GM03348 (cell line): Measurements from ENCODE around the gene SLAMF1.
"Not testable (repeated sequence)": the region's sequence is repeated elsewhere in the genome, so short reads cannot be mapped to it uniquely, and the experiment has no call there.

ENCODE experiments used
- DNase-seq: peaks from one replicate; pipeline ENCODE4 v3.0.0; 2012; ENCODE audit warnings: low spot score

Gene SLAMF1

GRCh38 chr1:160638926-160639325 is 7.9 kb downstream of the SLAMF1 start:
- DNase-seq, result no peak

GRCh38 chr1:160638540-160638857 is 8.3 kb downstream of the SLAMF1 start:
- DNase-seq, result no peak

GRCh38 chr1:160637821-160638539 is 8.9 kb downstream of the SLAMF1 start:
- DNase-seq, result peak; percentile 27

GRCh38 chr1:160637065-160637464 is 9.8 kb downstream of the SLAMF1 start:
- no peak for DNase-seq

GRCh38 chr1:160636547-160636946 is 10.3 kb downstream of the SLAMF1 start:
- no peak for DNase-seq

- DNase-seq, result no peak
These were observed 10.8 kb downstream of the SLAMF1 start for GRCh38 chr1:160636076-160636475.

GRCh38 chr1:160634543-160635491 is 12.0 kb downstream of the SLAMF1 start:
- DNase-seq, result no peak

GRCh38 chr1:160633330-160633903 is 13.4 kb downstream of the SLAMF1 start:
- no peak for DNase-seq

- no peak for DNase-seq
These were observed 14.7 kb downstream of the SLAMF1 start for GRCh38 chr1:160631983-160632625.

GRCh38 chr1:160630523-160631451 is 16.1 kb downstream of the SLAMF1 start:
- DNase-seq, result no peak

- no peak for DNase-seq
These were observed 17.3 kb downstream of the SLAMF1 start for GRCh38 chr1:160629286-160630210.

- DNase-seq, result no peak
These were observed 18.0 kb downstream of the SLAMF1 start for GRCh38 chr1:160628799-160629263.

GRCh38 chr1:160627677-160628289 is 19.1 kb downstream of the SLAMF1 start:
- not testable (repeated sequence) for DNase-seq

- no peak for DNase-seq
These were observed 20.1 kb downstream of the SLAMF1 start for GRCh38 chr1:160626509-160627342.

GRCh38 chr1:160625725-160626498 is 20.9 kb downstream of the SLAMF1 start:
- no peak for DNase-seq

GRCh38 chr1:160625321-160625720 is 21.5 kb downstream of the SLAMF1 start:
- no peak for DNase-seq

- DNase-seq, result no peak
These were observed 22.4 kb downstream of the SLAMF1 start for GRCh38 chr1:160624464-160624863.

GRCh38 chr1:160623862-160624261 is 23.0 kb downstream of the SLAMF1 start:
- DNase-seq, result no peak
